ENCODE data around the gene MMP25.

The MMP25 gene

GRCh38 chr16:3096362-3096761 lies 50.0 kb downstream of the MMP25 start:
- H3F3A ChIP-seq (ENCODE audit: control insufficient read depth, insufficient read depth), result no peaks in the 10 kb centered on the region
- no peaks in the 10 kb centered on the region for H3K79me2 ChIP-seq (ENCODE audit: control insufficient read depth, low read length)
- H3K4me3 ChIP-seq (ENCODE audit: low read length), result no peak overlapping the region
- TF ChIP-seq CTCF (IDR thresholded peaks at IDR 0.05; ENCODE audit: low read depth, low read length, poor library complexity, severe bottlenecking) (no peak), EZH2phosphoT487 (IDR thresholded peaks at IDR 0.05; ENCODE audit: borderline replicate concordance, low read length) (no peak)
- no peaks in the 10 kb centered on the region for H3K9me3 ChIP-seq (ENCODE audit: control insufficient read depth, insufficient read depth, low read length)
- H3K27me3 ChIP-seq (ENCODE audit: control insufficient read depth, low read length), result peaks cover 3% of the 10 kb centered on the region; the same call in 1 of the 2 replicates
- no peaks in the 10 kb centered on the region for H4K20me1 ChIP-seq (ENCODE audit: control insufficient read depth, insufficient read depth, low read depth, low read length)
- H3K4me2 ChIP-seq (ENCODE audit: low read length), result peak overlapping the region; percentile 16; the same call in 1 of the 2 replicates
- H3K36me3 ChIP-seq (ENCODE audit: control insufficient read depth, low read length), result no peaks in the 10 kb centered on the region
- peaks cover 40% of the 10 kb centered on the region for H3K4me1 ChIP-seq (ENCODE audit: control insufficient read depth, low read length)
- no peaks in the 10 kb centered on the region for H3K9me2 ChIP-seq (replicated peaks; ENCODE audit: control insufficient read depth, low read length)
- H3K27ac ChIP-seq (ENCODE audit: low read depth, low read length), result no peak overlapping the region

GRCh38 chr16:3097266-3097665 lies 50.9 kb downstream of the MMP25 start:
- Histone ChIP-seq H3K4me3 (ENCODE audit: low read length) (no peak overlapping the region), H3K36me3 (ENCODE audit: control insufficient read depth, low read length) (no peaks in the 10 kb centered on the region), H3K4me2 (ENCODE audit: low read length) (no peak overlapping the region), H3K9me2 (replicated peaks; ENCODE audit: control insufficient read depth, low read length) (no peaks in the 10 kb centered on the region), H3F3A (ENCODE audit: control insufficient read depth, insufficient read depth) (no peaks in the 10 kb centered on the region), H3K9me3 (ENCODE audit: control insufficient read depth, insufficient read depth, low read length) (no peaks in the 10 kb centered on the region), H3K27ac (ENCODE audit: low read depth, low read length) (no peak overlapping the region), H3K79me2 (ENCODE audit: control insufficient read depth, low read length) (no peaks in the 10 kb centered on the region), H3K27me3 (ENCODE audit: control insufficient read depth, low read length) (peaks cover 3% of the 10 kb centered on the region; the same call in 1 of the 2 replicates), H3K4me1 (ENCODE audit: control insufficient read depth, low read length) (peaks cover 44% of the 10 kb centered on the region), H4K20me1 (ENCODE audit: control insufficient read depth, insufficient read depth, low read depth, low read length) (no peaks in the 10 kb centered on the region)
- TF ChIP-seq CTCF (IDR thresholded peaks at IDR 0.05; ENCODE audit: low read depth, low read length, poor library complexity, severe bottlenecking) (no peak), EZH2phosphoT487 (IDR thresholded peaks at IDR 0.05; ENCODE audit: borderline replicate concordance, low read length) (no peak)

- peaks cover 34% of the 10 kb centered on the region for H3K4me1 ChIP-seq (ENCODE audit: control insufficient read depth, low read length)
- H3K36me3 ChIP-seq (ENCODE audit: control insufficient read depth, low read length), result no peaks in the 10 kb centered on the region
- H3K4me3 ChIP-seq (ENCODE audit: low read length), result peak within 1 kb of the TSS; percentile 64
- no peaks in the 10 kb centered on the region for H4K20me1 ChIP-seq (ENCODE audit: control insufficient read depth, insufficient read depth, low read depth, low read length)
- H3K79me2 ChIP-seq (ENCODE audit: control insufficient read depth, low read length), result no peaks in the 10 kb centered on the region
- H3K4me2 ChIP-seq (ENCODE audit: low read length), result peak within 1 kb of the TSS; percentile 84
- no peak for TF ChIP-seq CTCF (IDR thresholded peaks at IDR 0.05; ENCODE audit: low read depth, low read length, poor library complexity, severe bottlenecking)
- TF ChIP-seq EZH2phosphoT487 (IDR thresholded peaks at IDR 0.05; ENCODE audit: borderline replicate concordance, low read length), result no peak
- no peaks in the 10 kb centered on the region for H3K9me2 ChIP-seq (replicated peaks; ENCODE audit: control insufficient read depth, low read length)
- no peak within 1 kb of the TSS for H3K27ac ChIP-seq (ENCODE audit: low read depth, low read length)
- H3F3A ChIP-seq (ENCODE audit: control insufficient read depth, insufficient read depth), result peaks cover 5% of the 10 kb centered on the region; the same call in 1 of the 2 replicates
- no peaks in the 10 kb centered on the region for H3K9me3 ChIP-seq (ENCODE audit: control insufficient read depth, insufficient read depth, low read length)
- H3K27me3 ChIP-seq (ENCODE audit: control insufficient read depth, low read length), result peaks cover 3% of the 10 kb centered on the region; the same call in 1 of the 2 replicates
Measured at GRCh38 chr16:3098459-3099394, 52.4 kb downstream of the MMP25 start, which contains the start of gene ZSCAN10. Gene ZSCAN10 (minus strand): TSS chr16:3099294. CDS start chr16:3092937, 6,357 bp downstream.

Data from DOHH2 (cell line).